SK-MEL-5 (cell line): ENCODE data around the gene FRMD4B. TPM values are rescaled to one million over a fixed set of nuclear protein-coding genes. Genes with fewer than 3 reads are reported as not detected.

ENCODE experiments used
- DNase-seq: peaks from one replicate; pipeline ENCODE4 v3.0.0-alpha.2; 2016; ENCODE audit warnings: low read depth, low spot score
- in situ Hi-C: cut with HindIII; loops from 2 replicates; pipeline ENCODE4 v1.10.0; 2016; ENCODE audit warnings: low sequenced_read_pairs, high pct_unique_total_duplicates, low pct_unique_long_range_greater_than_20kb
- total RNA-seq: library from RNA; depleted of rRNA; stranded (reverse); fragments of >200 nt; shearing (Covaris generic); gene quantifications from 2 replicates; pipeline ENCODE4 v1.2.3, GENCODE V29; 2014

FRMD4B gene
- total RNA-seq, 1 experiment from 2014 or later: 31.4 TPM

- in situ Hi-C loops: no loop called here
- DNase-seq: no peak
Measured at GRCh38 chr3:69377262-69377661, 8.6 kb downstream of the FRMD4B start.

GRCh38 chr3:69376731-69377130, 9.2 kb downstream of the FRMD4B start:
- in situ Hi-C loops: no loop called here
- no peak for DNase-seq

GRCh38 chr3:69371816-69372215, 14.1 kb downstream of the FRMD4B start:
- DNase-seq: no peak
- in situ Hi-C loops: no loop called here

GRCh38 chr3:69370901-69371301, 15.0 kb downstream of the FRMD4B start:
- no peak for DNase-seq
- in situ Hi-C loops: no loop called here

GRCh38 chr3:69370156-69370883, 15.6 kb downstream of the FRMD4B start:
- DNase-seq: no peak
- in situ Hi-C loops: no loop called here

- in situ Hi-C loops: no loop called here
- DNase-seq: peak; percentile 65
Measured at GRCh38 chr3:69368129-69368741, 17.7 kb downstream of the FRMD4B start.

- in situ Hi-C loops: no loop called here
- DNase-seq: no peak
Measured at GRCh38 chr3:69367586-69367985, 18.3 kb downstream of the FRMD4B start.

- DNase-seq: peak; percentile 85
- in situ Hi-C loops: no loop called here
Measured at GRCh38 chr3:69364354-69364753, 21.5 kb downstream of the FRMD4B start.

GRCh38 chr3:69360690-69361089, 25.2 kb downstream of the FRMD4B start:
- DNase-seq: no peak
- in situ Hi-C loops: no loop called here

GRCh38 chr3:69359916-69360315, 26.0 kb downstream of the FRMD4B start:
- in situ Hi-C loops: no loop called here
- DNase-seq: no peak

GRCh38 chr3:69359339-69359893, 26.5 kb downstream of the FRMD4B start:
- in situ Hi-C loops: no loop called here
- no peak for DNase-seq

- in situ Hi-C loops: no loop called here
- no peak for DNase-seq
Measured at GRCh38 chr3:69357196-69357595, 28.7 kb downstream of the FRMD4B start.

GRCh38 chr3:69354948-69355347, 30.9 kb downstream of the FRMD4B start:
- no peak for DNase-seq
- in situ Hi-C loops: no loop called here

- in situ Hi-C loops: no loop called here
- no peak for DNase-seq
Measured at GRCh38 chr3:69353503-69353902, 32.4 kb downstream of the FRMD4B start.

GRCh38 chr3:69353088-69353478, 32.8 kb downstream of the FRMD4B start:
- in situ Hi-C loops: no loop called here
- DNase-seq: no peak

GRCh38 chr3:69352305-69353087, 33.4 kb downstream of the FRMD4B start:
- DNase-seq: no peak
- in situ Hi-C loops: no loop called here

GRCh38 chr3:69343875-69344274, 42.0 kb downstream of the FRMD4B start:
- DNase-seq: no peak
- in situ Hi-C loops: no loop called here

GRCh38 chr3:69342074-69342473, 43.8 kb downstream of the FRMD4B start:
- in situ Hi-C loops: no loop called here
- no peak for DNase-seq
